Measurements from ENCODE around the gene IL2RA.
"Not testable (repeated sequence)": the region's sequence is repeated elsewhere in the genome, so short reads cannot be mapped to it uniquely, and the experiment has no call there.

The IL2RA gene

DNA sequence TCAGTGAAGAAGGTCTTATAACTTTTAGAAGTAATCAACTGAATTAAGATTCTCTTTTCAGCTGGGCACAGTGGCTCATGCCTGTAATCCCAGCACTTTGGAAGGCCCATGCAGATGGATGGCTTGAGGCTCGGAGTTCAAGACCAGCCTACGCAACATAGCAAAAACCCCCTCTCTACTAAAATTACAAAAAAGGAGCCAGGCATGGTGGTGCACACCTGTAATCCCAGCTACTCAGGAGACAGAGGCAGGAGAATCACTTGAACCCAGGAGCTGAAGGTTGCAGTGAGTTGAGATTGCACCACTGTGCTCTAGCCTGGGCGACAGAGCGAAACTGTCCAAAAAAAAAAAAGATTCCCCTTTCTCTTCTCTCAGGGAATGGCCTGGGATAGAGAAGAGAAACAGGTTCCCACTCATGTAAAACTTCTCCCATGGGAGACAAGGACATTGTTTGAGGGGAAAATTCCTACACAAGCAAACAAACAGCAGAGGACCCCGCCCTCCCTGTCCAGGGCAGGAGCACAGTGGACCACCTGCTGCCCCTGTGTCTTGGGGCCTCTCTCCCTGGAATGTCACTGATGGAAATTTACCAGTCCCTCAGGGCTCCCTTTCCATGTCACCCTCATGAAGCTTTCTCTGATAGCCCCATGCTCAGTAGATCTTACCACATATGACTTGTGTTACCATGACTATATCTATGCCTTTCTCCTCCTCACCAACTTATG lies 5.6 kb downstream of the IL2RA start:
- no peak for DNase-seq

DNA sequence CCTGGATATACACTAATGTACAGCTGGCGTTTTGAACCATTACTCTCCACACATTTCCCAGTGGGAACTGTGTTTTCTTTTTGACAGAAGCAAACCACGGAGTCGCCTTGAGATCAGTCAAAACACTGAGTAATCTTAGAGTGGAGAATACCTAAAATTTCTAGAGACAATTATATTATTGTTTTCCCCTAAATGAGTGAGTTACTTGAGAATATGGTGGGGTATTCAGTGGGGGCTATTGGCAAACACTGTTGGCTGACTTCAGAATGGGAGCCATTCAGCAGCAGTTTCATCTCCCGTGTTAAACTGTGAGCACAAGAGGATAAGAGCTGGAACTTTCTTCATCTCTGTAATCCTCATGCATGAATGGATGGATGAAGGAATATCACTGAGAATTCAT lies 6.2 kb downstream of the IL2RA start:
- DNase-seq, result no peak

GRCh38 chr10:6054884-6055283 lies 7.3 kb downstream of the IL2RA start:
- no peak for DNase-seq

DNA sequence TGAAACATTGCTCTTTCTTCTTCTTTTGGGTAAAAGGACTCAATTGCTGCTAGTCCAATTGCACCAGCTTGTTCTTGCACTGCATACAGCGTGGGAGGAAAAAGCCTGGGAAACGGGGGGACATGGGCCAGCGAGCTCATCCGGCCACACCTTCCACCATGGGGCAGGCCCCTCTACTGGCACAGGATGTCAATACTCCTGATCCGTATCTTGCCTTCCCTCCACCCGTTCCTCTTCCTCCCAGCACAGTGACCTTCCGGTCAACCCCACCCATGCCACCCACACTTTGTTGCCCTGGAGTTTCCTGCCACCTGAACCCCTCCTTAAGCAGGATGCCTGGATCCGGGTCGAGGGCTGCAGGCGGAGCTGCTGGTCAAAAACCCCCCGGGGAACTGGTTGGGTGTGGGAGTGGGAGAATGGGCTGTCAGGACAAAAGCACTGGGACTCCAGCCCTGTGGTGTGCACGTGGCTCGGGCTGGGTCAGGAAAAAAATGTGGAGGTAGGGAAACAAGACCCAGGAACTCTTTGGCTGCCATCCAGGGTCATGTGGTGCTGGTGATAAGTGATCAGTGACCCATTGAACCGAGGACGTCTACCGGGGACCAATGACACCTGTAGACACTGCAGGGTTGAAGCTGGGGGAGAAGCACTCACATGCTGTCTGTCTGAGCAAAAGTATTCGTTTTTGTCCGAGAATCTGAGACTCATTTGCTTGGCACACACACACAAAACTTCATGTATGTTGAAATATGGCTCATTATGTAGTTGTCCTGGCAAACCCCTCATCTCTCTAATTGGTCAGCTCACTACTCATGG lies 8.1 kb downstream of the IL2RA start:
- no peak for DNase-seq

DNA sequence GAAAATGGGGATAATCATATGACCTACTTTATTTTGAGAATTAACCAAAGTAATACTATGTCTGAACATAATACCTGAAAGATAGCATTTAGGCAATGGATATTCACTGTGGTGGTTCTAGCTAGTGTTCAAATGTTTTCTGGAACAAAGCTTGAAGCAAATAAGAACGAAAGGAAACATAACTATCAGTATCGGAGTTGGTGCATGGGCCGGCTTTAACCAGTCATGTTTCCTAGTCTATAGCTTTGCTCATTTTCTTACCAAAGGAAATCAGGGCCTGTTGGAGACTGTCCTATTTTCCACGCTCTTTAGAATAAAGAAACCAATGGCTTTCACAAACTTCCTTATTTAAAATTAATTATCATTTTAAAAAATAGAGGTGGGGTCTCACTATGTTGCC lies 8.9 kb downstream of the IL2RA start:
- no peak for DNase-seq

DNA sequence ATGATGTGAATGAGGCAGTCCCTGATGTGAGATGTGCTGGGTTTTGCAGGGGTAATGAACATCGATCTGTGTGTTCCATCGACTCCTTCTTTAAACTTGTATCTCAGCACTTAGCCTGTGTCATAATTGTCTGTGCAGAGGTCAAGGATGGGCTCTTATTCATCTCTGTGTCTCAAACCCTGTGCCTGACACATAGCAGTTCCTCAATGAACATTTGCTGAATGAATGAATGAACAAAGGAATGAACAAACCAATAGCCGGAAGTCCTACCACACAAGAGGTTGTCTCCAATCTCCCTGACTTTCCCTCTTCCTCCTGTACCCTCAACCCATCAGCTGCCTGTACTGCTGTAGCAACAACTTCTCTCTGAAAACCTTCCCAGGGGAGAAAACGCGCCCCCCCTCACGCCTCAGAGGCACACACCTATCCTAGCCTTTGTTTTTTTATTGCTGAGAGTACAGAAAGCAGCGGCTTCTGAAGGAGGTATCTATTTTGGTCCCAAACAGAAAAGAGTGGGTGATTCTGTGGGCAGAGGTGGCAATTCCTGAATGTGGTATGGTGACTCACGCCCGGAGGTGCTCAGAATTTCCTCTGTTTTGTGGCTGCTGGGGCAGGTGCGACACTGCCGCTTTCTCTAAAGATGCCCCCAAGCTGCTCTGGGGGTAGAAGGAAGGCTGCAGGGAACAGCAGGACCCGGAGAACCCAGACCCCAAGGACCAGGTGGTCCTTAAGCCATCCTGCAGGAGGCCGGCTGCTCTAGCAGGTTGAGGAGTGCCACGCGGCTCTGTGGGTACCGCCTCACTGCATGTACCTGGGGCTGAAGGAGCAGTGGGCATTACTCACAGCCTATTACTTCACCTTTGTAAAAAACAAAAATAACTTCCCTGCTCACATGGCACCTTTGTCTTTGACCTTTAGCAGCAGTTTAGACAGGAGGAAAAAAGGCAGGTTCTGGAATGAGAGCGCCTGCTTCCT lies 9.6 kb downstream of the IL2RA start:
- peak; percentile 80 for DNase-seq

DNA sequence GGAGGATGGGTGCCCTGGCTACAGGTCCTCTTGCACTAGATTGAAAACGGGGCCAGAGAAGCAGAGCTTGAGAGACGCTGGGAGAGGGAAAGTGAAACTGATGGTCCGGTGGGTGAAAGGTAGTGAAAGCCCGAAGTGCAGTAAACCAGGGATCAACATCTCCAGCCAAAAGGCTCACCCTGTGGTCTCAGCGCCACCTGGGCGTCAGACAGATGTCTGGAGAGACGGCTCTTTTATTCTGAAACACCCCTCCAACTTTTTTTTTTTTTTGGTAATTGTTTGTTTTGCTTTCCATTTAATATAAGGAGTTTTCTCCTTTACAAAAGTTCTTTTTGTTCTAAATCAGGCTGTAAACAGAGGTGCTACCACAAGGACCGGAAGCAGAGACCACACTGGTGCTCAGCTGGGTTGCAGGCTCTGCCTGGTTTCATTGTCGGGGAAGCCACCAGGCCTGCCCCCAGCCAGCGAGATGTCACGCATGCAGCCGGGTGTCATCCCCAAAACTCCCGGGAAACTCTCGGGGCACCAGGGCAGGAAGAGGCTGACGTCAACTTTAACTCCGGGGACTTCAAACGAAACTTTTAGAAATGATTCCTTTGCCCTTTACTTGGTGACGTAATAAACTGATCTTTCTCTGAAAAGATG lies 11.2 kb downstream of the IL2RA start:
- DNase-seq, result peak; percentile 87

GRCh38 chr10:6049031-6049400 lies 13.2 kb downstream of the IL2RA start:
- DNase-seq, result peak; percentile 14

- DNase-seq, result peak; percentile 12
Measured at GRCh38 chr10:6048281-6049030, 13.7 kb downstream of the IL2RA start.

- DNase-seq, result peak; percentile 17
Measured at GRCh38 chr10:6047847-6048246, 14.3 kb downstream of the IL2RA start.

DNA sequence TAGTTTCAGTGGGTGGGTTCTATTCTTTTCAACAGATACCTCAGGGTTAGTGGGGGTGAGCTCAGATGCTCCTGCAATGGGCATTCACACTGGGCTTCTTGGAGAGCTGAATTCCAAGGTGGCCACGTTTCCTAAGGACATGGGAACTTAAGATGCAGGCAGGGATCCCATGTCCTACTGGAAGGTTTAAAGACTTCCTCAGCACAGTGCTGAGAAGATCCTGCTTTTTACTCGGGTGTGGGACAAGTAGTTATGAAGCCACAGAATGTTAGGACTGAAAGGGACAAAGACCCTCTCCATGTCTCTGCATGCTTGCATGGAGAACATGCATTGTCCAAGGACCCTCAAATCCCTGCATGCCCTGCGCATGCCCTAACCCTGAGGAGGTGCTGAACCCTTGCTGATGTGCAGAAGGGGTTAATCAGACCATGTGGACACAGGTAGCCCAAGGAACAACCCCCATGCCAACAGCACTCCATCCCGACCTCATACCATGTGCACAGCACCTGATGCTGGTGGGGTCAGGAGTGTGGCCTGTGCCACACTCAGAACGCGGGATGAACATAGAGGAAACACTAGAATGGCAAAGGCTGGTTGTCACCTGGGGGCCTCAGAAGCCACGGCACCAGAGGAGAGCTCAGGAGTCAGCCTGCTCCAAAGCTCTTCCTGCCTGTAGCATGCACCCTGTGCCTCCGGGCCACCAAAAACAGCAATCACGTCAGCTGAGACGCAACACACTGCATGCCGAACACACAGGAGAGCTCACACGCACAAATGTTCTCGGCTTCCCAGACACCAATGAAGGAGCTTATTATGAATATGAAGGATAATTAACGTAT lies 15.2 kb downstream of the IL2RA start:
- peak; percentile 19 for DNase-seq

GRCh38 chr10:6045878-6046772 lies 16.0 kb downstream of the IL2RA start:
- DNase-seq, result peak; percentile 18

- peak; percentile 16 for DNase-seq
Measured at GRCh38 chr10:6045314-6045848, 16.8 kb downstream of the IL2RA start.

DNA sequence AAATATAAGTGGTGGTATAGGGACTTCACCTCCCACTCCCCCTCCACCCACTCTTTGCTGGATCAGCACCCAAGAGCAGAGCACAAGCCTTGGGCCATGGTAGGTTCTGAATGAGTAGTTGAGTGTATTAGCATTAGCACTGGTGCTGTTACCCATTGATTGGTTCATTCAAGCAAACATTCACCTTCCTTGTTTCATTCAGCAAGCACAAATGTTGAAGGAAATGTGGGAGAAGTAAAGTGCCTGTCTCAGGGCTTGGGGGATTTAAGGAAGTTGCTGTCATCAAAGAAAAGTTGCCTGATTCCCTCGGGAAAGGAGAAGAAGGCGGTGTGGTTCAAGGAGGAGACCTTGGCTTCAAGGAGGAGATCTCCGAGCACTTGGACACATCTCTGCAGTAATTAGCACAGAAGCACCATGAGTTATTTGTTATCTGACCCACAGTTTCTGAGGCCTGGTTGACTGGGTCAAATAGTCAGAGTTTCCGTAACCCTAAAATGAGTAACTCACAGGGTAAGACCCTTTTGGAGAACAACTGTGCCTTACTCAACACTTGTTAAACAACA lies 17.3 kb downstream of the IL2RA start:
- DNase-seq, result no peak

DNA sequence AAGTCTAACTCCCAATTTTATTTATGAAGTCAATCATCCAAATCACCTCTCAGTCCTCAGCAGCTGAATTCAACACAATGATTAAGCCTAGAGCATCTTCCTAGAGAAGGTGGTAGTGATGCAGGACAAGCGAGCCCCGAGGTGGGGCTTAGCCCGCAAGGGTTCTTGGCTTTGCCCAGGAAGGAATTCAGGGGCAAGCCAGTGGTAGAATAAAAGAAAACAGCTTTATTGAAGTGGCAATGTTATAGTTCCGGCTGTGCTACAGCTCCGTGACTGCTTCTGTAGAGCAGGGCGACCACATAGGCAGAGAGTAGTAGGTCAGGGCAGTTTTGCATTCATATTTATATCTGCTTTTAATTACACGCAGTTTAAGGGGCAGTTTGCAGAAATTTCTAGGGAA lies 18.1 kb downstream of the IL2RA start:
- DNase-seq, result no peak

- not testable (repeated sequence) for DNase-seq
Measured at GRCh38 chr10:6043377-6043776, 18.8 kb downstream of the IL2RA start.

GRCh38 chr10:6040205-6040604 lies 22.0 kb downstream of the IL2RA start:
- no peak for DNase-seq

DNA sequence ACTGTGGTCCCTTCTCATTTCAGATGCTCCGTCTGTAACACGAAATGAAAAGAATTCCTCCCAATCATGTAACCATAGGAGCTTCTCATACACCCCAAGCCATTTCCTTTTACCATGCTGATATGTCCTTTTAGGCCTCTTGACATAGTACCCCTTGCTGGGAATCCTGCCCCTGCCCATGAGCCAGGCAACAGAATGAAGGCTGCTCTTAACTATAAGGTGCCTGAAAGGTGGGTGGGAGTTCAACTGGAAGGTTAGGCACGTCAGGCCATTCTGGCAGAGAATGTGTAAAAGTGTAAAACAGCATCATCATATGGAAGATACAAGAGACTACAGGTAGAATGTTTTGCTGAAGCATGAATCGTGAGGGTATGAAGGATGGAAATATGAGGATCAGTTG lies 22.5 kb downstream of the IL2RA start:
- no peak for DNase-seq

GRCh38 chr10:6038071-6038631 lies 24.0 kb downstream of the IL2RA start:
- no peak for DNase-seq
